HG02588 (cell line): ENCODE measurements around the gene FRY.

ENCODE experiments used
- ATAC-seq: cut with Tn5 transposase; IDR thresholded peaks from one replicate; pipeline ENCODE4 v1.9.1; 2021; ENCODE audit warnings: mild to moderate bottlenecking, moderate library complexity; ENCODE audit not compliant: unreplicated experiment

The FRY gene

DNA sequence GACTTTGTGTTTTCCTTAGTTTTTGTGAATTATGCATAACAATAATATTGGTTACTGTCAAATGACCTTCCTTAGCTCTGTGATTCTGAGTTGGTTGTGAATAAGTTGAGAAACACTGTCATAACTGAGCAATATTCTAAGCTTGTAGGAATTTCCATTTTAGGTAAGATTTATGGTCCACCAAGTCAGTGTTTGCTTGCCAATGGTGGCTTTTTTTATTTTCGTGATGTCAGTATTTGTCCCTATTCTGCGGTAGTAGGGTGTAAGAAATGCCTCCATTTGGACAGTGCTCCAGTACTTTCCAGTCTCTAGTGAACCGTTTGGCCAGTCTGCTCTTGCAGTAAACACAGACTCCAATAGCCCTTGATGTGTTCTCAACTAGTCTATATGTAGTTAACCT lies 94.7 kb downstream of the FRY start:
- no peak for ATAC-seq

DNA sequence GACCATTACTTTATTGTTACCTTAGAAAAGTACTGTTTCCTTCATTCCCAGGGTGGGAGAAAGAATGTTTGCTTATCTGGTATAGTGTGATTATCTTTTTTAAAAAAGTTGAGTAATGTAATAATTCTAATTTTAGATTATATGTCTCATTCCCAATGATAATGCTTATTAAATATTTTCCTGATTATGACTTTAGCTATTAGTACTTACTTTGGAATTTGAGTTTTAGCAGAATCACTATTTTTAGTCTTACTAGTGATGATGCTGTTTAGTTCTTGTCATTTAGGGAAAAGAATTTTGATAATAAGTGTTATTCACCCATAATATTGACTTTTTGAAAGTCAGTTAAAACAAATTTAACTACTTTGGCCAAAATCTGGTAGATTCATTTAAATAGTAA lies 95.2 kb downstream of the FRY start:
- no peak for ATAC-seq

DNA sequence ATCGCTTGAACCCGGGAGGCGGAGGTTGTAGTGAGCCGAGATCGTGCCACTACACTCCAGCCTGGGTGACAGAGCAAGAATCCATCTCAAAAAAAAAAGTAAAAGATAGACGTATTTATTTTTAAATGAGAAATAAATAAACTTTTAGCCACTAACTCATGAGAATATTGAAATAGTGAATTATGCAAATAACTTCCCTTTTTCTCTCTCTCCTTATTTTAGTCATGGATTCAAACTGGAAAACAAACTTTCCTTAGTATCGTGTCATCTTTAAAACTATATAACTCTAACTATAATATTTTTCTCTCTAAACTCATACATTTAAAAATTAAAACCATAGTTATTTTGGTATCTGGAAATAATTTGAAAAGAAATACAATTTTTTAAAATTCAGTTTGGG lies 96.1 kb downstream of the FRY start:
- no peak for ATAC-seq

DNA sequence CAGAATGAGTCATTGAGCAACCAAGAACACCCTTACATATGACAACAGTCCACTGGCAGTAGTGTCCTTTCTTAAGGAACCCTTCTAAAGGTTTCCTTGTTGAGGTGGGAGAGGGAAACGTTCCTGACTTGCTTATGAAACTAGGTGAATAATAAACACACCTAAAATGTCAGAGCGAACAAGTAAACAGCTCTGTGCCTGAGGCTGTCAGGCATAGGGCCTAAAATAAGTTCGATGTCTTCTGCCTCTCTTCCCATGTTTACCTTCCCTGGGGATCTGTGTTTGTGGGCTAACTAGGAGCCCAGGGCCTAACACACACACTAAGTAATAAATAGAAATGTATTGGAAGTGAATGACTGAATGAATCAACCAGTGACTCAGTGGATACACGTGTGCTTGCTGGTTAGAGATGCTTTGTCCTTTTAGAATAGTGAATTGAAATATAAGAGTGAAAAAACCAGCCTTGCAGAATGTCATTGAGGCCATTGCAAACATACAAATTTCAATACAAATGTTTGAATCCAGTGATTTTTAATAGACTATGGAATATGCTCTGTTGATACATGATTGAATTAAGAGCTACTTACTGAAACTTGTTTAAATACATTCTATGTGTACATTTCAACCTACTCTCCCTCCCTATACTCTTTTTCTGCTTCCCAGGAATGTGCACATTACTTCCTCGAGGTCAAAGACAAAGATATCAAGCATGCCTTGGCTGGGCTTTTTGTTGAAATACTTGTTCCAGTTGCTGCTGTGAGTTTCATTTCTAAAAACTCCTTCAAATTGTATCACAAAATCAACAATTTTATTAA lies 102.9 kb downstream of the FRY start:
- ATAC-seq = no peak

DNA sequence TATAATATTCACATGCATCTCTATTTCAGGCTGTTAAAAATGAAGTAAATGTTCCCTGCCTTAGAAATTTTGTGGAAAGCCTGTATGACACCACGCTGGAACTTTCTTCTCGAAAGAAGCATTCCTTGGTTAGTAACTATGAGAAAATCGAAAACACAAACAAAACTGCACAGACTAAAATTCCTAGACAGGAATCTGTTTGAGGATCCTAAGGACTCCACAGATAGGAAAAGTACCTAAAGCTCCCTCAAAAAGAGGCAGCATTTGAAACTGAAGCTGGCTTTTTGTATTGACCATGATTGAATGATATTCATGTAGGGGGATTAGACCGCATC lies 103.4 kb downstream of the FRY start:
- ATAC-seq = no peak

DNA sequence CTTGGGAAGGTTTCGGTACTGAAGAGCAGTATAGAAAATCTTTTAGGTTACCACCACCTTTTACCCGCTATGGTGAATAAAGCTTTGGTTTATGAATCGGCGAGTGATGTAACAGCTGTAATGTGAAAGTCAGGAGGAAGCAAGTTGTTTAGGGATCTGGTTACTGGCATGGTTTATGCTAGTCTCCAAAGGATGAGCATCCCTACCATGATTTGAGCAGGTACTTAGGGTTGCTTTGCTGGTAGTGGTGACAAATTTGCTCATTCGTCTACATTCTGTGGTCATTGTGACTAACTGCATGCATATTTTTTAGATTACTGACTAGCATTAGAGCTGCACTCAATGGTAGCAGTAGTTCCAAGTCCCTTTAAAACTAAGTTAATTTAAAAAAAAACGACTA lies 104.1 kb downstream of the FRY start:
- ATAC-seq = no peak

DNA sequence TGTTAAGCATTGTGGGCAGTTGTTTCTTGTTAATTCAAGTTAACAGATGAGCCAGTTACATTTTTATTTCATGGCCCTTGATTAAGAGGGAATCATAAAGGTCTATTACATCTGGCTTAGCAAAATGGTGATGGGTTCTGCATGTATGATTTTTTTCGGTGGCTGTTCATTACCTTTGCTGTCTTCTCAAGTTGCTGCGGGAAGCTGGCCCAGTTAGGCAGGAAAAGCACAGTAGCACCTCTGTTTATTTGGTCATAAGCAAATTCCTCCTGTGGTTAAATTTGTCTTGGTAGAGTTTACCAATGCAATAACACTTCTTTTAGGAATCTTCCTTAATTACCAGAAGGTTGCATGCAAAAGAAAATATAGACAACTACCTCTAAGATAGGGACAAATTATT lies 104.5 kb downstream of the FRY start:
- no peak for ATAC-seq

DNA sequence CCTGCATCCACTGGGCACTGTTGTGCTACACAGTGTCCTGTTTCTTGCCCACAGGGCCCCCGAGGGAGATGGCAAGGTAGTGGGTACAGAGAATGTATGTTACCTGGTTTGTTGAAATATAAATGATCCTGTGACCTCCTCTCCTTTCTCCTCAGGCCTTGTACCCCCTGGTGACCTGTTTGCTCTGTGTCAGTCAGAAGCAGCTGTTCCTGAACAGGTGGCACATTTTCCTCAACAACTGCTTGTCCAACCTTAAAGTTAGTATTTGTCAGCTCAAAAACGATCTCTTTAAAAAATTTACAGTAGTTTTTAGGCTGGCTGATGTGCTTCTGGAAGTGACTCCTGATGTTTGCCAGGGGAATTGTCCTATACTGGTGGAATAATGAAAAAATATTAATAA lies 105.1 kb downstream of the FRY start:
- no peak for ATAC-seq

DNA sequence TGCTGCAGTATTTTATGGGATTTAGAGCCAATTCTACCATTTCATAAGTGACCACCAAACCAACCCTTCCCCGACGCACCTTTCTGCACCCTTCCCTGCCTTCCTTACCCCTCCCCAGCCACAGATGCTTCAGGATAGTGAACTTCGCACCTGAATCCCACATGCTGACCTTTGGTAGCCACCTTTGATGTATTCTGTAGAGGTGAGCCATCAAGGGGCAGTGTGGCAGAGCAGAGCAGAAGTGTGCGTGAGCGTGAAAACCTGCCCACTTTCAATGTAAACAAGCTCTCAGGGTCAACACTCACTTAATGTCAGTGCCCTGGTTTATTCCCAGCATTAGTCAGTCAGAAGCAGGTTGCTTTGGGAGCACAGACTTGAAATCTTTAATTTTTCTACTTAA lies 107.7 kb downstream of the FRY start:
- ATAC-seq = no peak

DNA sequence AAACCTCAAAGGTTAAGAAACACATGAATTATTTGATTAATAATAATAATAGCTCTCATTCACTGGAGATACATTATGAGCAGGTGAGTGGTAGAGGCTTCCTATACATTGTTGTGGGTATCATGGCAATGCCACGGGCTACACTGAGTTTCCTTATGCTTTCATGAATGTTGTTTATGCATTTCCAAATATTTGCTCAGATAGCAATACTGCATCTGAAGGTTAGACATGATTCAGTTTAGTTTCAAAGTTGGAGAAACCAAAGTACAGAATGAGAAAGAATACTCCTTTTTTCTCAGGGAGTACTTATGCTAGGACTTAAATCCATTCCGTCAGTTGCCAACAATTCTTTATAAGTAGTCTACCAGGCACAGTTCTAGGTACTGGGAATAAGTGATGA lies 108.5 kb downstream of the FRY start:
- ATAC-seq = no peak

DNA sequence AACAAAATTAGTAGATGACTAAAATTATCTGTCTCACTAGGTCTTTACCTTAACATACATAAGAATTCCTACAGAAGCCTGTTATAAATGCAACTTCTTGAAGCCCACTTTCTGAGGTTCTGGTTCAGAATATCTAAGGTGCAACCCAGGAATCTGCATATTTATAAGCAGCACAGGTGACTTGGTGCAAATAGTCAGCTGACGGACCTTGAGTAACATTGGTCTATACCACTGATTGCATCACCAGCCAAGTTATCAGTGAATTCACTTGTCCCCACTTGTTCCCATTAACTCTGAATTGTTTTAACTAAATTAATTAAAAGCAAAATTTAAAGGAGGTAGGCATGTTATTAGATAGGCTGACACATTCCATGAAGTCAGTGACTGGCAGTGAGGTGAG lies 109.9 kb downstream of the FRY start:
- no peak for ATAC-seq

DNA sequence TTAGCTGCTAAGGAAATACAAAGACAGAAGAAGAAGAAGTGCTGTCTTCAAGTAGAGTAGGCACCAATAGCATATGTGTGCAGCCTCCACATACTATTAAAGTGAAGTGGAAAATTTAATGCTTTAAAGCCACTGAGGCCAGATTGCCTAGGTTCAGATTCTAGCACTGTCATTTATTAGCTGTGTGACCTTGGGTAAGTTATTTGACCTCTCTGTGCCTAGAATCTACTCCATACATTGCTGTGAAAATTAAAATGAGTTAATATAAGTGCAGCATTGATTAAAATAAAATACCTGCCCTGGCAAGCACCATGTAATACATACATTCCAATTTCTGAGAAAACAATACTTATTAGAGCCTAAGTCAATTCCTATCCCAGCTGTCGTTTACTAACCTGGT lies 110.5 kb downstream of the FRY start:
- no peak for ATAC-seq

DNA sequence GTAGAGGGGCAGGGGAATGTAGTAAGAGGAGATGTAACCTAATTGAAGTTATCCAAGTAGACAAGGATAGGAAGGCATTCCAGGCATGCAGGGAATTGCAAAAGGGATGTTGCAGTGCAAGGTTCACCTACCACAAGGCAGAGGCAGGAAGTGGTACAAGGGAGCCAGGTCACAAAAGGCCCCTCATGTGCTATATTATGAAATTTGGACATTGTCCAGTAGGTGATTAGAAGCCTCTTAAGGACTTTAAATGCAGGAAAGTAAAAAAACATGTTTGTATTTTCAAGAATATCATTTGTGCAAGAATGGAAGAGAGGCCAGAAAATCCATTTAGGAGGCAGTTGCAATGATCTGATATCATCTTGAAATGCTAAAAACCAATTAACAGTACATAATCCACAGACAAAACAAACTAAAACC lies 111.4 kb downstream of the FRY start:
- ATAC-seq = no peak

DNA sequence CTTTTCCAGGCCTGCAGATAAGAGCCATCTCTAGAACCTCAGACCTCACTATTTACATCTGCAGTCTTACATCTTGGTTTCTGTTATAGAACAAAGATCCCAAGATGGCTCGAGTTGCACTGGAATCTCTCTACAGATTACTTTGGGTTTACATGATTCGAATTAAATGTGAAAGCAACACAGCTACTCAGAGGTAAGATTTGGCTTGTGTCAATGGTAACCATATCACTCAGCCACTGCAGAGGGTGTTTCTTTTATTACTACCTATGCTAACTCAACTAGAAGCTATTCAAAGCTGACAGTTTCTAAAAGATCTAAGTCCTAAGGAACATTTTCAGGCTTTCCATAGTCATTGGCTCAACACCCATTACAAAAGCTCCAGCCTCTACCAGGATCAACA lies 115.6 kb downstream of the FRY start:
- no peak for ATAC-seq

DNA sequence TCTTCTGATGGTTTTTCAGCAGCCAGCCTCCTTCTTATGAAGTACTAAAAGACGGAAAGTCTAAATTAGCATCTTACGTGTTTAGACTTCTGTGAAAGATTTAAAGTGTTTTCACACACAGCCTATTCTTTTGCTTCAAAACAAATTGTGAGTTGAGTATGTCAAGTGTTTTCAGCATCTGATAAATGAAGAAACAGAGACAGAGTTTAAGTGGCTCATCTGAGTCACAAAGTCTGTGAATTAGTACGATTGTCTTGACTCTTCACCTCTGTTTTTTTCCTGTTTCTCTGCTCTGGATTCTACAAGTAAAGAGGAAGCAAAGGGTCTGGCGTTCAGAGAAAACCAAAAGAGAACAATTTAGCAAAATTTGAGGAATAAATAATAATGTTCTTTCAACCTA lies 116.4 kb downstream of the FRY start:
- ATAC-seq = no peak

DNA sequence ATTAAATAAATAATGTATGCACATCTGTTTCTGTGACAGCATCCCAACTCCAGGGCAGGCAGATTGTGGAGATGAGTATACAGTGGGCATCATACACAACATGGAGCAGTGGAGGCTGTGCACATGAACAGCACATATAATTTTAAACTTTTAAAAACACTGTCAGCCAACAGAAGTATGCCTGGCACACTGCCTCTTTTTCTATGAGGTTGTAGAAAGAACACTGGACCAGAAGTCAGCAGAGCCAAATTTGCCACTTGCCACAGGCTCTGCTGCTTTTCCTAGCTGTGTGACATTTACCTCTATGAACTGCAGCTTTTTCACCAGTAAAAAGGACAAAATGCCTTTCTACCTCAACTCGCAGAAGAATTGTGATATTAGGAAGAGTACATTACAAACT lies 118.7 kb downstream of the FRY start:
- ATAC-seq = no peak

DNA sequence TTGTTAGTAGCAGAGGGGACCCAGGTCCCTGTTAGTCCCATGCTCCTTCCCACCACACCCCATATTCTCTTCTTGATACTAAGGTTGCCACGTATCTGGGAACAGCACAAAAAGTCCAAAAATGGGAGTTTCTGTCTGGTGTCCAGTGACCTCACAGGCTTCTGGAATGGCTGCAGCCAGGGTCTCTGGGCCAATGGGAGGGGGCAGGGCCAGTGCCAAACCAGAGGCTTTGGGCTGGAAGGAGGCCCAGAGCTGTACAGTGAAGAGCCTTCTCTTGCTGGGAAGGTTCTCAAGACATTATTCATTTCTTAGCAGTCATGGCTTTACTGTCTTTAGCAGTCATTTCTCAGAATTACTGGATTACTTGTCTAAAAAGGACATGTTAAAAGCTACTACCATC lies 119.2 kb downstream of the FRY start:
- no peak for ATAC-seq

DNA sequence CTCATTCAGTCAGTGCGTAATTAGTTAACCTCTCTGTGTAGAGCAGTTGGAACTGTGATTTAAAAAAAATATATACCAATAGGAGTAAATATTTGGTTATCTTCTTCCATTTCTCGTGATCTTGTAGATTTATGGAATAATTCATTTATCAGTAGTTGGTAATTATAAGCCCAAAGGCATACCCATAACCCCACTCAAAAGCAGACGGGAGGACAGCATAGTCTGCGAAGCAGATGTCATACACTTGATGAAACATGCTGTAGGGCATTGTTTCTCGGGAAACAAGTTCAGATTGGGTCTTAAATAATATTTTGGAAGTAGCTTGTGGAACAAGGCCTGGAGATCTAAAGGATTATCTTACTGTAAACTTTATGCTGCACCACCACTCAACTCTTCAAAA lies 119.7 kb downstream of the FRY start:
- ATAC-seq = no peak

DNA sequence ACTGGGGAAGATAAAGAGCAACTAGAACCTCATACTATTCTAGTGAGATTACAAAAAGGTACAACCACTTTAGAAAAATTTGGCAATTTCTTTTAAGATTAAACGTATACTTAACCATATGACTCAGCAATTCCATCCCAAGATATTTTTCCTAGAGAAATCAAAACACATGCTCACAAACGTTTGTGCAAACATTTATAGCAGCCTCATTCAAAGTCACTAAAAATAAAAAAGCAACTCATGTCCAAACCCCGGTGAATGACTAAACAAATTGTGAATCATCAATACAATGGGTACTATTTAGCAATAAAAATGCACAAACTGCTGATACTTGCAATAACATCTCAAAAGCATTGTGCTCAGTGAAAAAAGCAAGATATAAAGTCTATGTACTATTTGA lies 121.5 kb downstream of the FRY start:
- ATAC-seq = no peak

DNA sequence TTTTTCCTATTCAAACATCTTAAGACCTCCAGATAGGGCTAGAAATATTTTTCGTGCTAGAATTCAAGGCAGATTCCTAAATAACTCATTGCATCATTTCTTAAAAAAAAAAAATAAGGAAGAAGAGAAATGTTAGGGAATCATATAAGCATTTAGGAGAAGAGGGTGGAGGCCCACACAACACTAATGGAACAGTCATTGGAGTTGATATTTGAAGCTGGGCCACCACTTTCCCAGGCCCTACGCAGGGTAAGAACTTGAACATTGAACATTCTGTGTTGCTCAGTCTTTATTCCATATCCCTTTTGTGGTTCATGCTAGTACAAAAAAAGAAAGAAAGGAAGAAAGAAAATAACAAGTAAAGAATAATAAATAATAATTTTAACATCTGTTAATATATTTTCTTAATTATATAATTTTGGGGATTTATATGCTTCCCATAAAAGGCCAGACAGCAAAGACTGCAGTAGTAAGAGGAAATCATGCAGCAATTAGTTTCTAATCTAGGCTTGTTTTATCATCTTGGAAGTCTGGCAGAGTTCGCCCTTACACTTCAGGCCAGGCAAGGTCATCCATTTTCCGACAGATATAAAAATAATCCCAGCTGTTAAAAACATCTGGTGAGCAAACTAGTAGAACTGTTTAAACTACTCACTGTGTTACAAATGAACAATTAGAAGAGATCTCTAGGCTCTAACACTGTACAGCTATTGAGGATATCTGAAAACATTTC lies 127.7 kb downstream of the FRY start:
- ATAC-seq = no peak

DNA sequence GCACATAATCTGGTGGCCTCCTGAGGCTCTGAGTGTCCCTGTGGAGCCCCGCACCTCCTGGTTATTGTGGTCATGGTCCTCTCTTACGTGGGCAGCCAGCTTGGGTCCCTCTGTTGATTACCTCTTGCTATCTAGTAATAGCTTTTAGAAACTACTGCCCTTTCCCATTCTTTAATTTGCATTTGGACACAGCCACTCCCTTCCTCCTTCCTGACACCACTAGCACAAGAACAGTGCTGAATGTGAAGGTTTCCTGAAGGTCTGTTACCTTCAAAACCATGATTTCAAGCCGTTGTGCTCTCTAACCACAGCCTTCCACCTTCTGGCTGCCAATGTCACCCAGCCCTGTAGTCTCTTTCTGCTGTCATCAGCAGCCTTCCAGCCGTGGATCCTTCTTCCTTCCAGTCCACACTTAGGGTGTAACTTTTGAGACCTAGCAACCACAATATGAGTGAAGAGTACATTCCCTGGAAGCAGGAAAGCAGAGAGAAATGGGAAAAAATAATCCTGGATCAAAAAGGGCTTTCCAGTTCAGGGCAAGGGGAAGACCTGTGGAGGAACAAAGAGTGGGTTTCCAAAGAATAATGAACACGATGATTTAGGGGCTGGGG lies 130.9 kb downstream of the FRY start:
- no peak for ATAC-seq

DNA sequence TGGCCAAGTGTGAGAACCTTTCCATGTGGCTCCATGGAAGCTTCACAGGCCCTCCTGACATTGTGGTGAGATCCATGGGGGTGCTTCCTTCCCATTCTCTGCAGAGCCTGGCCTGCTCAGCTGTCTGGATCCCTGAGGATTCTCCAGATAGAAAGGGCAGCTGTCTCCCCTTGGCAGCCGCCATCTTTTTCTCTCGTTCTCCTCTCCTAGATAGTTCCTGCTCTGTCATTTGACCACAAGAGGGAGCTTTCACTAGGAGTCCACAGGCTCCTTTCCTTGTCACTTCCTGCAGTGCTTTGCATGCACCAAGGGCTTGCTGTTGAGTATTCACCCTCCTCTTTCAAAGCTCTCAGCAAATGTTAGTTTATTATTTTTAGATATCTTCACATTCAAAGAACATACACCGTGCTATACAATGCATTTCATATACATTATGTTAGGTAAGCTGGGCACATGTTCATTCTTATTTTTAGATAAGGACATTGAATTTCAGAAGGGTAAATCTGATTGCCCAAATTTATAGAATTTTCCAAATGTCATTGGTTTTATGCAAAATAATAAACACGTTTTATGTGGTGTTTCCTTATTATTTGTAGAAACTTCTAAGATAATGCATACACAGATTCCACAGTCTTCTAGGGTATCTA lies 133.2 kb downstream of the FRY start:
- no peak for ATAC-seq
